Type B pancreatic cell (in vitro differentiated cells): Measurements from ENCODE around the gene CABLES1. TPM values are rescaled to one million over a fixed set of nuclear protein-coding genes. Genes with fewer than 3 reads are reported as not detected.

Source experiments
- DNase-seq: peaks from one replicate; pipeline ENCODE4 v3.0.0; 2021; ENCODE audit warnings: mixed read lengths; ENCODE audit not compliant: unreplicated experiment; ENCODE audit errors: extremely low spot score
- H3K27ac Mint-ChIP-seq: 2 replicates; pipeline ENCODE4 v1.8.0; 2021; ENCODE audit warnings: mild to moderate bottlenecking, mixed read lengths
- H3K27me3 Mint-ChIP-seq: 2 replicates; pipeline ENCODE4 v1.8.0; 2021; ENCODE audit warnings: mixed read lengths
- H3K36me3 Mint-ChIP-seq: 2 replicates; pipeline ENCODE4 v1.8.0; 2021; ENCODE audit warnings: mixed read lengths
- H3K4me1 Mint-ChIP-seq: one replicate; pipeline ENCODE4 v1.8.0; 2021; ENCODE audit warnings: mixed read lengths; ENCODE audit not compliant: unreplicated experiment
- H3K4me3 Mint-ChIP-seq: 2 replicates; pipeline ENCODE4 v1.8.0; 2021; ENCODE audit warnings: mild to moderate bottlenecking, mixed read lengths
- H3K9me3 Mint-ChIP-seq: 2 replicates; pipeline ENCODE4 v1.8.0; 2021; ENCODE audit warnings: mixed read lengths
- CTCF ChIP-seq: fragments of 200-600 bp; sonication (generic); conservative IDR thresholded peaks from 2 replicates; pipeline ENCODE4 v1.5.0; 2021; ENCODE audit warnings: antibody characterized with exemption, mild to moderate bottlenecking
- total RNA-seq: library from RNA; stranded (reverse); gene quantifications from 2 replicates; pipeline ENCODE4 v1.2.1, GENCODE V29; 2021; ENCODE audit warnings: low replicate concordance

The CABLES1 gene
- total RNA-seq, 1 donor from 2014 or later, result 11.4 TPM

- Mint-ChIP-seq H3K27ac (no peak overlapping the region), H3K4me1 (peaks cover 3% of the 10 kb centered on the region), H3K4me3 (no peak overlapping the region), H3K9me3 (no peaks in the 10 kb centered on the region), H3K36me3 (peaks cover 7% of the 10 kb centered on the region), H3K27me3 (no peaks in the 10 kb centered on the region)
- TF ChIP-seq CTCF, result no peak
- DNase-seq, result no peak
Measured at GRCh38 chr18:23245461-23245860, 110.2 kb downstream of the CABLES1 start.

- Mint-ChIP-seq H3K4me3 (no peak overlapping the region), H3K27ac (no peak overlapping the region), H3K27me3 (no peaks in the 10 kb centered on the region), H3K36me3 (peaks cover 7% of the 10 kb centered on the region), H3K9me3 (no peaks in the 10 kb centered on the region), H3K4me1 (peaks cover 3% of the 10 kb centered on the region)
- DNase-seq, result no peak
- TF ChIP-seq CTCF, result no peak
Measured at GRCh38 chr18:23247331-23247730, 112.0 kb downstream of the CABLES1 start.

- H3K4me3 Mint-ChIP-seq, result no peak overlapping the region
- DNase-seq, result no peak
- no peaks in the 10 kb centered on the region for H3K9me3 Mint-ChIP-seq
- H3K4me1 Mint-ChIP-seq, result peaks cover 3% of the 10 kb centered on the region
- H3K27ac Mint-ChIP-seq, result no peak overlapping the region
- TF ChIP-seq CTCF, result no peak
- H3K27me3 Mint-ChIP-seq, result no peaks in the 10 kb centered on the region
- H3K36me3 Mint-ChIP-seq, result peaks cover 7% of the 10 kb centered on the region
Measured at GRCh38 chr18:23247896-23248295, 112.6 kb downstream of the CABLES1 start.

- Mint-ChIP-seq H3K9me3 (no peaks in the 10 kb centered on the region), H3K27ac (no peak overlapping the region), H3K4me1 (peaks cover 3% of the 10 kb centered on the region), H3K4me3 (no peak overlapping the region), H3K27me3 (no peaks in the 10 kb centered on the region), H3K36me3 (peaks cover 11% of the 10 kb centered on the region)
- DNase-seq, result no peak
- TF ChIP-seq CTCF, result no peak
Measured at GRCh38 chr18:23248826-23249225, 113.5 kb downstream of the CABLES1 start.

- no peak for TF ChIP-seq CTCF
- Mint-ChIP-seq H3K9me3 (no peaks in the 10 kb centered on the region), H3K36me3 (peaks cover 11% of the 10 kb centered on the region)
Measured at GRCh38 chr18:23249348-23249747, 114.1 kb downstream of the CABLES1 start.

More at GRCh38 chr18:23249348-23249747, 114.1 kb downstream of the CABLES1 start:
- DNase-seq, result no peak
- no peak overlapping the region for H3K27ac Mint-ChIP-seq
- peaks cover 3% of the 10 kb centered on the region for H3K4me1 Mint-ChIP-seq
- H3K4me3 Mint-ChIP-seq, result no peak overlapping the region
- no peaks in the 10 kb centered on the region for H3K27me3 Mint-ChIP-seq
